ENCODE data around the gene BLOC1S5.

The BLOC1S5 gene, protein sequence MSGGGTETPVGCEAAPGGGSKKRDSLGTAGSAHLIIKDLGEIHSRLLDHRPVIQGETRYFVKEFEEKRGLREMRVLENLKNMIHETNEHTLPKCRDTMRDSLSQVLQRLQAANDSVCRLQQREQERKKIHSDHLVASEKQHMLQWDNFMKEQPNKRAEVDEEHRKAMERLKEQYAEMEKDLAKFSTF

DNA sequence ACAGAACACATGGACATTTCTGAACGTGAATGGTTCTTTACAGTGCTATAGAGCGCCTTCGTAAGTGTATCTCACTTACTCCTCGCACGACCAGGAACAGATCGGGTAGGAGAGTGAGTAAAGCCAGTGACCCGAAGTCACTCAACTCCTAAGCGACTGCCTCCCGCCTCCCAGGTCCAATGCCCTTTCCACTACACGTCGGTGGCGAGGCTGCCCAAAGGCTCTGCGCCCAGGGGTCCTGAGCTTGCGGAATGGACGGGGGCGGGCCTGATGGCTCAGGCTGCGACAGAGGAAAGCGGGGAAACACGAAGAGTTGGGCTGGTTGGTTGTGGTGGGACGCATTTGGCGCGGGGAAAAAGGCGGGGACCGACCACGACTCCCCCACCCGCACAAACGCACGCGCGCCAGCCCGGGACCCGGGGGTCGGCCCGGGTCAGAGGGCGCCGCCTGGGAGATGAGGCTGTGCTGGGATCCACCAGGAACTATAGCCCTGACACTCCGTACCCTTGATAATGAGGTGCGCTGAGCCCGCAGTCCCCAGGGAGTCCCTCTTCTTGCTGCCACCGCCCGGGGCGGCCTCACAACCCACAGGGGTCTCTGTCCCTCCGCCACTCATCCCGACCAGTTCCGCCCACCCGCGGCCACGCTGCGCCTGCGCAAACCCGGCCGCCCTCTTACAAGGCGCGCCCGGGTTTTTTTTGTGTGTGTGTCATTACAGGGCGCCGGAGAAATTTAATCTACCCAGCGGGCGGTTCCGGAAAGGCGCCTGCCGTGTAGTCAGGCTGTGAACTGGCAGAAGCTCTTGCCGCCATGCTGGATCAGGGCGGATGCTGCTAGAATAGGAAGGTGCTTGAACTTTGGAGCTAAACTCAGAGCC, at the start of gene BLOC1S5:
Gene BLOC1S5 (minus strand): TSS at position 629 of the 877 bp plus-strand sequence. CDS start 13 bp downstream, at position 616.
- TF ChIP-seq, protein P1, sequence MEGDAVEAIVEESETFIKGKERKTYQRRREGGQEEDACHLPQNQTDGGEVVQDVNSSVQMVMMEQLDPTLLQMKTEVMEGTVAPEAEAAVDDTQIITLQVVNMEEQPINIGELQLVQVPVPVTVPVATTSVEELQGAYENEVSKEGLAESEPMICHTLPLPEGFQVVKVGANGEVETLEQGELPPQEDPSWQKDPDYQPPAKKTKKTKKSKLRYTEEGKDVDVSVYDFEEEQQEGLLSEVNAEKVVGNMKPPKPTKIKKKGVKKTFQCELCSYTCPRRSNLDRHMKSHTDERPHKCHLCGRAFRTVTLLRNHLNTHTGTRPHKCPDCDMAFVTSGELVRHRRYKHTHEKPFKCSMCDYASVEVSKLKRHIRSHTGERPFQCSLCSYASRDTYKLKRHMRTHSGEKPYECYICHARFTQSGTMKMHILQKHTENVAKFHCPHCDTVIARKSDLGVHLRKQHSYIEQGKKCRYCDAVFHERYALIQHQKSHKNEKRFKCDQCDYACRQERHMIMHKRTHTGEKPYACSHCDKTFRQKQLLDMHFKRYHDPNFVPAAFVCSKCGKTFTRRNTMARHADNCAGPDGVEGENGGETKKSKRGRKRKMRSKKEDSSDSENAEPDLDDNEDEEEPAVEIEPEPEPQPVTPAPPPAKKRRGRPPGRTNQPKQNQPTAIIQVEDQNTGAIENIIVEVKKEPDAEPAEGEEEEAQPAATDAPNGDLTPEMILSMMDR (conservative IDR thresholded peaks at IDR 0.05; ENCODE audit: low read length), result 0 out of 2 replicates have a peak, but pooled peaks have one; percentile 11
- no peak for TF ChIP-seq EZH2phosphoT487 (IDR thresholded peaks at IDR 0.05; ENCODE audit: borderline replicate concordance)
- Histone ChIP-seq H3K79me2 (ENCODE audit: insufficient read depth, low read length) (peaks cover 22% of the 10 kb centered on the region), H4K20me1 (ENCODE audit: insufficient read depth, low read length, poor library complexity, severe bottlenecking) (peaks cover 1% of the 10 kb centered on the region), H3K36me3 (ENCODE audit: insufficient read depth, low read length) (no peaks in the 10 kb centered on the region), H3F3A (ENCODE audit: low read depth) (no peaks in the 10 kb centered on the region), H2AFZ (ENCODE audit: low read length) (peak within 1 kb of the TSS; percentile 93), H3K4me1 (ENCODE audit: insufficient read depth, low read length, poor library complexity, severe bottlenecking) (peaks cover 14% of the 10 kb centered on the region), H3K9me3 (ENCODE audit: insufficient read depth, low read depth, low read length) (no peaks in the 10 kb centered on the region), H3K9ac (ENCODE audit: low read depth, low read length, poor library complexity, severe bottlenecking) (peak within 1 kb of the TSS; percentile 90), H3K4me2 (ENCODE audit: low read depth, low read length, poor library complexity, severe bottlenecking) (peak within 1 kb of the TSS; percentile 80), H3K4me3 (ENCODE audit: low read length, poor library complexity, severe bottlenecking) (peak within 1 kb of the TSS; percentile 88), H3K27me3 (ENCODE audit: insufficient read depth, low read length, poor library complexity, severe bottlenecking) (no peaks in the 10 kb centered on the region), H3K9me2 (replicated peaks; ENCODE audit: low read depth, low read length) (no peaks in the 10 kb centered on the region)

DNA sequence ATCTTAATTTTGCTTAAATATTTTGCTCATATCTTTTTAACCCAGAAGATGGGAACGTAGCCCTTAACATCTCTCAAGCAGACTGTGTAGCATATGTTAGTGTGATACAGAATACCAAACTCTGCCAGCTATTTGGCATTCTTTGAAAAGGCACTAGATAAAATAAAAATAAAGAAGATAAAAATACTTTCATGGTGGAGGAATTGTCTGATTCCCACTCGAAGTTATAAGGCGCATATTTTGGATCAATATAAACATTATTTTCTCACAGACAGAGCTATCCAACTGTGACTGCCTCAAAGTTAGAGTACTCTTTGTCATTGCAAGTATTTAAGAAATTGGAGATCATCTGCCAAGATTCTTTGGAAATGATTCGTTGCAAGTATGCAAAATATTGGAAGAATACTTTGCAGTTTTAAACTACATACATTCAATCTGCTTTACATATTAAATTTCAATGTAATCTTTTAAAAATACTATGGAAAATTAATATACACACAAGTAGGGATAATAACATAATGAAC, 49.0 kb upstream of the BLOC1S5 start:
- Histone ChIP-seq H3K36me3 (ENCODE audit: insufficient read depth, low read length) (no peaks in the 10 kb centered on the region), H3K4me3 (ENCODE audit: low read length, poor library complexity, severe bottlenecking) (no peak overlapping the region), H2AFZ (ENCODE audit: low read length) (no peak overlapping the region), H3K79me2 (ENCODE audit: insufficient read depth, low read length) (no peaks in the 10 kb centered on the region), H3K9me3 (ENCODE audit: insufficient read depth, low read depth, low read length) (no peaks in the 10 kb centered on the region), H3K27me3 (ENCODE audit: insufficient read depth, low read length, poor library complexity, severe bottlenecking) (peaks cover 5% of the 10 kb centered on the region), H3F3A (ENCODE audit: low read depth) (no peaks in the 10 kb centered on the region), H3K4me2 (ENCODE audit: low read depth, low read length, poor library complexity, severe bottlenecking) (no peak overlapping the region), H3K4me1 (ENCODE audit: insufficient read depth, low read length, poor library complexity, severe bottlenecking) (no peaks in the 10 kb centered on the region), H3K9me2 (replicated peaks; ENCODE audit: low read depth, low read length) (no peaks in the 10 kb centered on the region), H4K20me1 (ENCODE audit: insufficient read depth, low read length, poor library complexity, severe bottlenecking) (no peaks in the 10 kb centered on the region), H3K9ac (ENCODE audit: low read depth, low read length, poor library complexity, severe bottlenecking) (no peak overlapping the region)
- TF ChIP-seq, protein P1 (conservative IDR thresholded peaks at IDR 0.05; ENCODE audit: low read length), result no peak
- no peak for TF ChIP-seq EZH2phosphoT487 (IDR thresholded peaks at IDR 0.05; ENCODE audit: borderline replicate concordance)

DNA sequence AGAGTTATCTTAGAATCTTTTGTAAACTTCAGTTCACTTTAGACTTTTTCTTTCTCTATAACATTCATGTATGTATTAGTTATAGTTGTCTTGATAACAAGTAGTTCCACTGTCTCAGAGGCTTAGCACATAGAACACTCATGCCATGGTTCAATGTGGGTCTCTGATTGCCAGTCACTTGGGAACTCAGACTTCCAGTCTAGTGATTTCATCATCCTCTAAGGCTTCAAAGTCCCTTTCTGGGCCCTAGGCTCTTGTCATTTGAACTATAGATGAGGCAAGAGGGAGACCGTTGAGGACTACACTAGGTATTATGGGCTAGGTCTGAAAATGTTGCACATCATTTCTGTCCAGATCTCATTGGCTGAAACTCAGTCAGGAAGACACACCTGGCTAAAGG, 46.5 kb upstream of the BLOC1S5 start:
- TF ChIP-seq EZH2phosphoT487 (IDR thresholded peaks at IDR 0.05; ENCODE audit: borderline replicate concordance), result no peak
- TF ChIP-seq, protein P1 (conservative IDR thresholded peaks at IDR 0.05; ENCODE audit: low read length), result no peak
- H3K4me2 ChIP-seq (ENCODE audit: low read depth, low read length, poor library complexity, severe bottlenecking), result no peak overlapping the region
- H3K9me3 ChIP-seq (ENCODE audit: insufficient read depth, low read depth, low read length), result no peaks in the 10 kb centered on the region
- H3K27me3 ChIP-seq (ENCODE audit: insufficient read depth, low read length, poor library complexity, severe bottlenecking), result peaks cover 5% of the 10 kb centered on the region
- H3K9ac ChIP-seq (ENCODE audit: low read depth, low read length, poor library complexity, severe bottlenecking), result no peak overlapping the region
- no peaks in the 10 kb centered on the region for H3K9me2 ChIP-seq (replicated peaks; ENCODE audit: low read depth, low read length)
- no peaks in the 10 kb centered on the region for H3K79me2 ChIP-seq (ENCODE audit: insufficient read depth, low read length)
- no peak overlapping the region for H2AFZ ChIP-seq (ENCODE audit: low read length)
- H3K4me3 ChIP-seq (ENCODE audit: low read length, poor library complexity, severe bottlenecking), result no peak overlapping the region
- H3K36me3 ChIP-seq (ENCODE audit: insufficient read depth, low read length), result no peaks in the 10 kb centered on the region
- no peaks in the 10 kb centered on the region for H3K4me1 ChIP-seq (ENCODE audit: insufficient read depth, low read length, poor library complexity, severe bottlenecking)
- H4K20me1 ChIP-seq (ENCODE audit: insufficient read depth, low read length, poor library complexity, severe bottlenecking), result no peaks in the 10 kb centered on the region
- no peaks in the 10 kb centered on the region for H3F3A ChIP-seq (ENCODE audit: low read depth)
